Cardiac fibroblast (primary cell): ENCODE measurements around the gene PARVG.

Experiments used
- DNase-seq, 2 donors: peaks; one replicate each; pipeline versions ENCODE4 v3.0.0 to v3.0.0-alpha.2; 2010; ENCODE audit warnings: low read depth in 2 of 2
- H3K4me3 ChIP-seq, 2 donors: replicated peaks in 1 of 2; 1 replicate in 1 of 2; 2 replicates in 1 of 2; pipeline ENCODE4 v1.5.1; 2011; ENCODE audit warnings: low read depth in 2 of 2, low read length in 2 of 2, mild to moderate bottlenecking in 2 of 2, moderate library complexity in 1 of 2
- TF ChIP-seq, protein P1 (sequence below): IDR thresholded peaks from one replicate; pipeline ENCODE4 v1.5.1; 2011; ENCODE audit warnings: low read depth, mild to moderate bottlenecking, low read length, inconsistent platforms

The PARVG gene

DNA sequence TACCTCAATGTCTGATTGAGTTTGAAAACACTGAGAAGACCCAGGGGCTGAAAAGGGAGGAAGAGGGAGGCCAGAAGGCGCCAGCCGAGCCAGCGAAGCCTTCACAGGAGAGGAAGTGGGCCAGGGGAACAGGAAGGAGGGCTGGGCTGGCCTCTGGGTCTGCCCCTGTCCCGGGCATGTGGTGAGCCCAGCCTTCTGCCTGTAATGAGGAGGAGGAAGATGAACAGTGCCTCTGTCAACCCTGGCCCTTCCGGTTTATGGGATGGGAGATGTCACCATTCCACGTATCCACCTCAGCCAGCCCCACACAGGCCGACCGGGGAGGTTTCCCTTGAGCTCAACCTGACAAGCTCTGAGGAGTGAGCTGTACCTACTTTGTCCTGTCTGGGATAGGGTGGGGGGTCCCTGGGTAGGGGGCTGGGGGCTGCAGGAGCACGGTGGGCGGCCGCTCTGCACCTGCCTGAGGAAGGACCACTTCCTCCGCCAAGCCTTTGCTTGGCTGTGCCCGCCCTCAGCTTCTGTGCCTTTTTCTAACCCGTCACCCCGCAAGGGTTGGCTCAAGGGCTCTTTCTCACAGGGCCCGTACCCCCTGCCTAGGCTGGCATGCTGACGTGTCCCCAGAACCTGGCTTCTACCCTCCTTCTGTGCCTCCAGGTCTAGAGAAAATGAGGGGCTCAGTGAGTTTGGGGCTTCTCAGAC lies 2.0 kb downstream of the PARVG start:
- no peak overlapping the region for H3K4me3 ChIP-seq
- DNase-seq, result no peak
- TF ChIP-seq, protein P1, sequence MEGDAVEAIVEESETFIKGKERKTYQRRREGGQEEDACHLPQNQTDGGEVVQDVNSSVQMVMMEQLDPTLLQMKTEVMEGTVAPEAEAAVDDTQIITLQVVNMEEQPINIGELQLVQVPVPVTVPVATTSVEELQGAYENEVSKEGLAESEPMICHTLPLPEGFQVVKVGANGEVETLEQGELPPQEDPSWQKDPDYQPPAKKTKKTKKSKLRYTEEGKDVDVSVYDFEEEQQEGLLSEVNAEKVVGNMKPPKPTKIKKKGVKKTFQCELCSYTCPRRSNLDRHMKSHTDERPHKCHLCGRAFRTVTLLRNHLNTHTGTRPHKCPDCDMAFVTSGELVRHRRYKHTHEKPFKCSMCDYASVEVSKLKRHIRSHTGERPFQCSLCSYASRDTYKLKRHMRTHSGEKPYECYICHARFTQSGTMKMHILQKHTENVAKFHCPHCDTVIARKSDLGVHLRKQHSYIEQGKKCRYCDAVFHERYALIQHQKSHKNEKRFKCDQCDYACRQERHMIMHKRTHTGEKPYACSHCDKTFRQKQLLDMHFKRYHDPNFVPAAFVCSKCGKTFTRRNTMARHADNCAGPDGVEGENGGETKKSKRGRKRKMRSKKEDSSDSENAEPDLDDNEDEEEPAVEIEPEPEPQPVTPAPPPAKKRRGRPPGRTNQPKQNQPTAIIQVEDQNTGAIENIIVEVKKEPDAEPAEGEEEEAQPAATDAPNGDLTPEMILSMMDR, result no peak

DNA sequence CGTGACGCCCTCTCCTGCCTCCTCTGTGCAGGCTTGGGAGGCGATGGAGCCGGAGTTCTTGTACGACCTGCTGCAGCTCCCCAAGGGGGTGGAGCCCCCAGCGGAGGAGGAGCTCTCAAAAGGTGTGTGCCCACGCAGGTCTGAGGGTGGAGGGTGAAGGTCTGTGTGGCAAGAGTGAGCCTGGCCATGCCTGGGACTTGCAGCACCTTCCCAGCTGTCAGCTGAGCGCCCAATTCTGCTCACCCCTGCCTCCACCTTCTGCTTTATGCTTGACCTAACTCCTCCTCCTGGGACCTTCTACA lies 2.5 kb downstream of the PARVG start:
- DNase-seq, result no peak
- no peak overlapping the region for H3K4me3 ChIP-seq
- TF ChIP-seq, protein P1, result no peak

DNA sequence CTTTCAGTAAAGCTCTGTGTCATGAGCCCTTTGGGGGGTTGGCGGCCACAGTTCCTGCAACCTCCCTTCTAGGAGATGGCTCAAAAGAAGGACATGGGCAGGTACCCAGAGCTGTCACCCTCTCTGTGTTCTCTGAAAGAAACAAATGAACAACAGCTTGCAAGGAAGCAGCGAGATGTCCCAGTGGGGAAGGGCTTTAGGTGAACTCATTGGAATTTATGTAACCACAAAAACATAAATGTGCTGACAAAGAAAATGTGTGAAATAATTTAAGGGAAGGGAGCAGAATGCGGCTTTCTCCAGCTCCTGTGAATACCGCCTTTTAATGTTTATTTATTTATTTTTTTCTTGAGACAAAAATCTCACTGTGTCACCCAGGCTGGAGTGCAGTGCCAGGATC lies 3.3 kb downstream of the PARVG start:
- H3K4me3 ChIP-seq, result no peak overlapping the region
- TF ChIP-seq, protein P1, result no peak
- no peak for DNase-seq

DNA sequence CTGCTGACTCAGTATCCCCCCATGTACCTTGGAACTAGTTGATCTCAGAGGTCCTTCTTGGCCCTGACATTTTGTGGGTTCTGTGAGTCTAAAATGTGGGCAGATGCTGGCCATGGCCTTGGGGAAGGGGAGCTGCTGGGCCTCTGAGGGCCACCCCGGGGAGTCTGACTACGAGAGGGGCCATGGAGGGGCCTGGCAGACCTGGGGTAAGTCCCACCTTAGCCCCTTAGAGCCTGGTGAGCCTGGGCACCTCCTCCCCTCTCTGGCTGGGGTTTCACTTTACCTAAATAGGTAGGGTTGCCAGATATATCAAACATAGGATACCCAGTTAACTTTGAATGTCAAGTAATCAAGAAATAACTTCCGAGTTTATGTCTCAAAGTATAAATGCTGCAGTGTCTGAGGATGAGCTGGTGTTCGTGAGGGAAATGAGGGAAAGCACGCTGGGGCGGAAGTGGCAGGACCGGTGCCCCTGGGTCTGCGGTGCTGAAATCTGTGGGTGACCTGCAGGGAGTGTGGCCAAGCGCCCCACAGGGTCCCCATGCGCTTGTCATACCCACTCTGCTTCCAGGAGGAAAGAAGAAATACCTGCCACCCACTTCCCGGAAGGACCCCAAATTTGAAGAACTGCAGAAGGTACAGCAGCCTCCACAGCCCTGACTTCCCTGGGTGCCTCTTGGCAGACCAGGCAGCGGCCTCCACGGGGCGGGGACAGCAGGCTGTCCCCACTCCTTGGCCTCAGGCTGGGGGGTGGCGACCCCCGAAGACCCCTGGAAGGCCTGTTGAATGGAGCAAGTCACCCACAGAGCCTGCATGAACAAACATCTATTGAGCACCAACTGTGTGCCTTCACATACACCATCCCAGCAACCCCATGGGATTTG lies 4.8 kb downstream of the PARVG start:
- TF ChIP-seq, protein P1, result no peak
- no peak overlapping the region for H3K4me3 ChIP-seq
- DNase-seq, result no peak

DNA sequence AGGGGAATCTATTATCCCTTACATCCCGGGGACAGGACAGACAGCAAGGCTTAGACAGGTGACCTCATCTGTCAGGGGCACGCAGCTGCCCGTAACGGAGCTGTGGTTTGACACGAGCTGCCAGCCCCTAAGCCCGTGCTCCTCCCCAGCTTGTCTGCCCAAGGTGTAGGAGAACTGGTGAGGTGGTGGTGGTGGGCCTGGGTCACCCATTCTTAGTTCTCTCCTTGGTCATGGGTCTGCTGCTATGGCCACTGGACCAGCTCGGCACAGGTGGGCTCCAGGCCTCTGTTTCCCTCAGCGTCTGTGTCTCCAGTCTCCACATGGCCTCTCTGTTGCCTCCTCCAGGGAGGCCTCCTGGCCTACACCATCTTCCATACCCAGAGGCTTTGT lies 5.4 kb downstream of the PARVG start:
- TF ChIP-seq, protein P1, result no peak
- no peak overlapping the region for H3K4me3 ChIP-seq
- no peak for DNase-seq

DNA sequence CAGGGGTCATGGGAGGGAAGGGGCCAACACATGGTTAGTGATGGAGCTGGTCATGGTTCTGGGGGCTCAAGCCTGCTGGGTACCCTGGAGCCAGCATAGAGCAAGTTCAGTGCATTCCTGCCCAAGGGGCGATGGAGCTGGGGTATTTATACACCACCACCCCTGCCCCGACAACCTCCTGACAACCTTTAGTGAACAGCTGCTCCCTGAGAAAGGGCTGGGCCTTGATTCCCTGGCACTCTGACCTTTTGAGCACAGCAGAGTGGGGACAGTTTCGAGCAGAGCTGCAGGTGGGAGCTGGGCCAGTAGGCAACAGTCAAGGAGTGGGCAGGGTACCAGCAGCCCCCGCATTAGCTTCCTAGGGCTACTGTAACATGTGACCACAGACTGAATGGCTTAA lies 6.0 kb downstream of the PARVG start:
- no peak for DNase-seq
- no peak overlapping the region for H3K4me3 ChIP-seq
- TF ChIP-seq, protein P1, result no peak
